Retinal pigment epithelial cell (primary cell): ENCODE data around the gene BUD23.

Source experiments
- DNase-seq: peaks from one replicate; pipeline ENCODE4 v3.0.0-alpha.2; 2010; ENCODE audit warnings: low read depth
- H3K4me3 ChIP-seq: 2 replicates; pipeline ENCODE4 v1.5.1; 2011; ENCODE audit warnings: mild to moderate bottlenecking, low read length, control low read depth, moderate library complexity
- TF ChIP-seq, protein P1 (sequence below): conservative IDR thresholded peaks from 2 replicates; pipeline ENCODE4 v1.5.1; 2011; ENCODE audit warnings: low read depth, low read length, control low read depth, inconsistent platforms

Gene BUD23

DNA sequence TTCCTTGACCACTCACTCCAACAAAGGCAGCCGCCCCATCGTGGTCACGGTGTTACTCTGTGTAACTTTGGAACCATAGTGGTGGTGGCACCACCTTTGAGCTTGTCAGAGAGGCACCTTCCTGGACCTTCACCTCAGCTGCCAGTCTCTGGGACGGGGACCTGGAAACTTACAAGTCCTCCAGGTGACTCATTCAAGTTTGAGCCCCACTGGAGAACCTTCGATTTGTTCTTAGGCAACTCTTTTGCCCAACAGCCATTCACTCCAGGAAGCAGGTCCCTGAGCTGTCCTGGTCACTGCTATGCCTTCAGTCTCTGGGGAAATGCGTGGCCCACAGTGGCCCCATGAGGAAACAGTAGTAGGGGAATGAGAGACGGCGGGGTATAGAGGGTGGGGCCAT, 18.8 kb downstream of the BUD23 start:
- no peak for DNase-seq
- TF ChIP-seq, protein P1, sequence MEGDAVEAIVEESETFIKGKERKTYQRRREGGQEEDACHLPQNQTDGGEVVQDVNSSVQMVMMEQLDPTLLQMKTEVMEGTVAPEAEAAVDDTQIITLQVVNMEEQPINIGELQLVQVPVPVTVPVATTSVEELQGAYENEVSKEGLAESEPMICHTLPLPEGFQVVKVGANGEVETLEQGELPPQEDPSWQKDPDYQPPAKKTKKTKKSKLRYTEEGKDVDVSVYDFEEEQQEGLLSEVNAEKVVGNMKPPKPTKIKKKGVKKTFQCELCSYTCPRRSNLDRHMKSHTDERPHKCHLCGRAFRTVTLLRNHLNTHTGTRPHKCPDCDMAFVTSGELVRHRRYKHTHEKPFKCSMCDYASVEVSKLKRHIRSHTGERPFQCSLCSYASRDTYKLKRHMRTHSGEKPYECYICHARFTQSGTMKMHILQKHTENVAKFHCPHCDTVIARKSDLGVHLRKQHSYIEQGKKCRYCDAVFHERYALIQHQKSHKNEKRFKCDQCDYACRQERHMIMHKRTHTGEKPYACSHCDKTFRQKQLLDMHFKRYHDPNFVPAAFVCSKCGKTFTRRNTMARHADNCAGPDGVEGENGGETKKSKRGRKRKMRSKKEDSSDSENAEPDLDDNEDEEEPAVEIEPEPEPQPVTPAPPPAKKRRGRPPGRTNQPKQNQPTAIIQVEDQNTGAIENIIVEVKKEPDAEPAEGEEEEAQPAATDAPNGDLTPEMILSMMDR, result no peak
- H3K4me3 ChIP-seq, result no peak overlapping the region

DNA sequence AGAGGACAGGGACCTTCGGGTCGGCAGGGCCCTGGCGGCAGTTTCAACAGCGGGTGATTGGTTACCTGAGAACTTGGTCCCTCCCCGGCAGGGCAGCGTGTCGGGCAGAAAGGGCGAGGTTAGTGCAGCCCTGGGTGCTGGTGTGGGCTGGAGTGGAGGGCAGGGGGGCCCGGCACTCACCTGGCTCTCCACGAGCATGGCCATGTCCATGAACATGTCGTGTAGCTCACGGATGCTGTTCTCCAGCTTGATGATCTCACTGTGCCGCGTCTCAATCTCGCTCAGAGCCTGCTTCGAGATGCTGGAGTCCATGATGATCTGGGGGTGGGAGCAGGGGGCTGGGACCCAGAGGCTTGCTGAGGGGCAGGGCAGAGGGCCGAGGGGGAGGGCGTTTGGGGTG, 19.3 kb downstream of the BUD23 start:
- no peak for DNase-seq
- no peak overlapping the region for H3K4me3 ChIP-seq
- TF ChIP-seq, protein P1, result no peak

DNA sequence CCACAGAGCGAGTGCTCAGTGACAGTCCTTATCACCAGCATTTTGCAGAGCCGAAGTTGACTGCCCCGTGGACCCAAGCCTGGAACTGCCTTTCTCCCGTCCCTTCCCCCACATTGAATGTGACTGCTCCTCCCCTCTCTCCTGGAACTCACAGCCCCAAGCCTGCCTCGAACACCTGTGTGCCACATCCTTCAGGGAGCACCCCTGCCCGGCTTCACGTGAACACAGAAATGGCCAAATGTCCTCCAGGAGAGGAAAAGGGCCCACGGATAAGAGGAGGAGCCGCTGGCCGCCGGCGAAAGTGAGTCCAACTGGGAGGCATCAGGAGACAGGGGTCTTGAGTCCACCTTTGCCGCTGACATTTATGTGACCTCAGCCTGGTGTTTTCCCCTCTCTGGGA, 19.8 kb downstream of the BUD23 start:
- H3K4me3 ChIP-seq, result no peak overlapping the region
- DNase-seq, result no peak
- TF ChIP-seq, protein P1, result no peak

DNA sequence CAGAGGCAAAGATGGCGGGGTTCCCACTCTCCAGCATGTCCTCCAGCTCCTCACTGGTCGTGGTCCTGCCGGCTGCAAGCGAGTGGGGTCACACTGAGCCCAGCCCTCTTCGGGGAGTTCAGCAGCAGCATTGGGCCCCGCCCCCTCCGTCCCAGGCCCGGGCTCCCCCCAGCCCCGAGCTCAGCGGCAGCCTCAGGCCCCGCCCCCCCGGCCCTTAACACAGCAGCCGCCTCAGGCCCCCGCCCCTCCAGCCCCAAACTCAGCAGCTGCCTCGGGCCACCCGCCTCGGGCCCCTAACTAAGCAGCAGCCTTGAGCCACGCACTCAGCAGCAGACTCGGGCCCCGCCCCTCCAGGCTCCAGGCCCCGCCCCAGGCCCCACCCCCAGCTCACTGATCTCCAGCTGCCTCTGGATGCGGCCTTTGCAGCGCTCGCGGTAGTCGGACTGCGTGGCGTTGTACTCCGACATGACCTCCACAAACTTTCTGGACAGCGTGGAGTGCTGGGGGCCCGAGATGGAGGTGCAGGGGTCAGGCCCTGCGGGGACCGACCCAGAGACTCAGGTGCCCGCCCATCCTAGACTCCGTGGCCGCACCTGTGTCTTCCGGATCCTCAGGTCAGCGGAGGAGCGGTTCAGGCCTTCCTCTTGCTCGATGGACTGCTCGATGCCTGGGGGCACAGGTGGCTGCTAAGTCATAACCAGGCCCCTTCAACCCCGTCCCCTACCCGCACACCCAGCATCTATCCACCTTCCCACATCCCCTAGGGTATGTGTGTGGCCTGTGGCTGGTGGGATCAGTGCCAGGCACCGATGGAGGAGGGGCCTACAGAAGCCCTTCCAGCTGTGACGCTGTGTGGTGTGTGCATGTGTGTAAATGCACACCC, 20.6 kb downstream of the BUD23 start:
- DNase-seq, result no peak
- no peak overlapping the region for H3K4me3 ChIP-seq
- TF ChIP-seq, protein P1, result no peak

DNA sequence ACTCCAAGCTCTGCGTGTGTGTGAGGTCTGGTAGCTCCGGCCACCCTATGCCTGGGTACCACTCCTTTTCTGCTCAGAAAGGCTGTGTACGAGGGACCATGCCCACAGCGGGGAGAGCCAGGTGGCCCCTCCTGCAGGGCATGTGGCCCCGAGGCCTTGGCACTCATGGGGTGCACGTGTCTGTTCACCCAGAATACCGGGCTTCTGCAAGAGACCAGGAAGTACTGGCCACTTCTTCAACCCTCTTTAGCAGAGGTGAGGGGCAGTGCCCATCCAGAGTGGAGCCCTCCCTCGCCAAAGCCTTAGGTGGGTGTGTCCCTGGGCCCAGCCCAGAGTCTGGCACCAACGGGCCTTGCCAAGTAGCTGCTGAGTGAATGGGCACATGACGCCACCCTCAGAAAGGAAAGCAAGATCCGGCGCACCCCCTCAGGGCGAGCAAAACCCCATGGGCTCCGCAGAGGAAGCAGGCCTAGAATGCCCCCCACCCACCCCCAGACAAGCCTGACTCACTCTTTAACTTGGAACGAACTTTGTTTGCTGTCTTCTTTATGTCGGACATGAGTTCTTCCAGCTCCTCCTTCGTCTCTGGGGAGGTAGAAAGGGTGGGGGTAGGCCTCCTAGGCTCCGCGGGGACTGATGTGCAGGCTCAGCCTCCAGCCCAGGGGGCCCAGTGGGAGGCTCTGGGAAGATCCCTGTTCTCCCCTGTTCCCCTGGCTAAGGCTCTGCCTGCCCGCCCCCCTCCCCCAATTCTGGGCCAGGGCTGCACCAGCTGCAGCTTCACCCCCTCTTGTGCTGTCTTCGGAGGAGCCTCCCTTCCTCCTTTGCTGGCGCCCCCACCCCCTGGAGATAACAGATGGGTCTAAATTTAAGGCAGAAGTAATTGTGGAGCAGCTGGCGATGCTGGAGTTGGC, 21.5 kb downstream of the BUD23 start:
- DNase-seq, result no peak
- H3K4me3 ChIP-seq, result no peak overlapping the region
- TF ChIP-seq, protein P1, result no peak

DNA sequence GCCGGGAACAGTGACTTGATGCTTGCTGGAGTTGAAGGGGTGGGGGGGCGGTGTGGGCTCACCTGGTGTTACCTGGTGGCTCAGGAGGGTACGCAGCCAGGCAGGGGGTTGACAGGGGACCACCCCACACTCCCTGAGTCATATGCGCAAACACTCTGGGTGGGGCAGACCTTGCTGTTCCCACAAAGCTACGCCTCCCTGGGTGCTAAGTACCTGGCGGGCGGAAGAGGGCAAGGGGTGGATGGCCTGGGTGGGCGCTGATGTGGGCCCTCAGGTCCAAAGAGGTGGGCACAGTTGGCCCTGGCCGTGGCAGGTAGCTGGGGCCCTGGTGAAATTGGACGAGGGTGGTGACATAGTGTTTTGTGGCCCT, 22.1 kb downstream of the BUD23 start:
- H3K4me3 ChIP-seq, result no peak overlapping the region
- DNase-seq, result no peak
- TF ChIP-seq, protein P1, result no peak
